Measurements from ENCODE around the gene PTPRG. TPM values are rescaled to one million over a fixed set of nuclear protein-coding genes. Genes with fewer than 3 reads are reported as not detected.

Gene PTPRG
- total and polyA plus RNA-seq, 2 donors (not counting 1 experiment from before 2014, with no cell fraction given): 67.0 to 97.9 TPM

DNA sequence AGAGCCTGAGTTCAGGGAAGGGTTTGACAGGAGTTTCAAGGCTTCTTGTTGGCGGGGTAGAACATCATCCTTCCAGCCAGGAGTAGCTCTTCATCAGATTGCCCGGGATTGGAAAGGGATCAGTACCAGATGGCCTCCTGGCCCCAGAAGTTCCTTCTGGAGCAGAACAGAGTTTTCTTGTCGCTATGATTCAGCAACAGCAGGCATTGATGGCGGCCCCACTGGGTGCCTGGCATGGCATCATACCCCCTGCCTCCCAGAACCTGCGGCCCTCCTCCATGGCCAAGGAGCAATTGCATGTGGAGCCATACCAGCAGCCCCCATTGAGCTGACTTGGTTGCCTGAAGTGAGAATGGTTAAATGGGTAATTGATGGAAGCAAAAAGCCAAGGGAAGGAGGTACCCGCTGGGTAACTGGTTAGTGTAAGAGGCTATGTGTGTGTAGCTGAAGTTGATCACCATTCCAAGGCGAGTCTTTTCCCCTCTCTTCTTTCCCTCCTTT, 305.6 kb downstream of the PTPRG start:
- no peak overlapping the region for H3K27ac ChIP-seq (ENCODE audit: insufficient read depth, low read length)
- no peak overlapping the region for H2AFZ ChIP-seq (ENCODE audit: low read length)
- H3K9ac ChIP-seq (ENCODE audit: insufficient read depth, low read length): no peak overlapping the region
- H3K4me2 ChIP-seq (ENCODE audit: extremely low read depth, insufficient read depth, low read length): no peak overlapping the region
- H3K27me3 ChIP-seq (ENCODE audit: control insufficient read depth, insufficient read depth, low read length): no peaks in the 10 kb centered on the region
- H3K4me1 ChIP-seq (ENCODE audit: control insufficient read depth, extremely low read depth, insufficient read depth, low read length): no peaks in the 10 kb centered on the region
- TF ChIP-seq EZH2 (IDR thresholded peaks at IDR 0.05; ENCODE audit: low read length, missing control alignments): no peak
- TF ChIP-seq, protein P1, sequence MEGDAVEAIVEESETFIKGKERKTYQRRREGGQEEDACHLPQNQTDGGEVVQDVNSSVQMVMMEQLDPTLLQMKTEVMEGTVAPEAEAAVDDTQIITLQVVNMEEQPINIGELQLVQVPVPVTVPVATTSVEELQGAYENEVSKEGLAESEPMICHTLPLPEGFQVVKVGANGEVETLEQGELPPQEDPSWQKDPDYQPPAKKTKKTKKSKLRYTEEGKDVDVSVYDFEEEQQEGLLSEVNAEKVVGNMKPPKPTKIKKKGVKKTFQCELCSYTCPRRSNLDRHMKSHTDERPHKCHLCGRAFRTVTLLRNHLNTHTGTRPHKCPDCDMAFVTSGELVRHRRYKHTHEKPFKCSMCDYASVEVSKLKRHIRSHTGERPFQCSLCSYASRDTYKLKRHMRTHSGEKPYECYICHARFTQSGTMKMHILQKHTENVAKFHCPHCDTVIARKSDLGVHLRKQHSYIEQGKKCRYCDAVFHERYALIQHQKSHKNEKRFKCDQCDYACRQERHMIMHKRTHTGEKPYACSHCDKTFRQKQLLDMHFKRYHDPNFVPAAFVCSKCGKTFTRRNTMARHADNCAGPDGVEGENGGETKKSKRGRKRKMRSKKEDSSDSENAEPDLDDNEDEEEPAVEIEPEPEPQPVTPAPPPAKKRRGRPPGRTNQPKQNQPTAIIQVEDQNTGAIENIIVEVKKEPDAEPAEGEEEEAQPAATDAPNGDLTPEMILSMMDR (conservative IDR thresholded peaks at IDR 0.05 in 1 of 2, IDR thresholded peaks at IDR 0.05 in 1 of 2; ENCODE audit: low read depth in 1 of 2, low read length in 2 of 2): no peak
- H3K9me3 ChIP-seq (ENCODE audit: control insufficient read depth, insufficient read depth, low read depth, low read length): no peaks in the 10 kb centered on the region
- H3K4me3 ChIP-seq (replicated peaks in 1 of 4; ENCODE audit: control extremely low read depth in 1 of 4, insufficient read depth in 1 of 4, low read depth in 3 of 4, low read length in 4 of 4): no peak overlapping the region
- H3K79me2 ChIP-seq (ENCODE audit: control insufficient read depth, insufficient read depth, low read length): no peaks in the 10 kb centered on the region
- no peaks in the 10 kb centered on the region for H3K36me3 ChIP-seq (ENCODE audit: control insufficient read depth, insufficient read depth, low read length)
- H4K20me1 ChIP-seq (ENCODE audit: control insufficient read depth, extremely low read depth, insufficient read depth, low read length): no peaks in the 10 kb centered on the region
- no peak for DNase-seq (ENCODE audit: low read depth in 2 of 2)

DNA sequence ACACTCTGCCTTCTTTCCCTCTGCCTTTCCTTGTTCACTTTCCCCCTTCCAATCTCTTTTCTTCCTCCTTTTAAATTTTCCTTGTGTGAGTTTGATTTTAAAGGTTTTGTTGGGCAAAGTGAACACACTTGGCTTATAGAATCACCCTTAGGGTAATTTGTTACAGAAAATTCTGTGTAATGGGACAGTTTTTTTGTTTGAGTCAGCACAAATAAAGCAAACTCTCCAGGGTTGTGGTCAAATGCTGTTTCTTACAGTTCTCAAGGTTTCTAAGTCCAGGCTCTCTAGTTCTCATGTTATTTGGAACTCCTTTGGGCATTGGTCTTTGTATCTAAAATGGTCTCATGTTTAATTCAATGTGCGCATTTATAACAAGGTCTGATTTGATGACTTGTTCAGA, 307.1 kb downstream of the PTPRG start:
- Histone ChIP-seq H3K79me2 (ENCODE audit: control insufficient read depth, insufficient read depth, low read length) (no peaks in the 10 kb centered on the region), H3K9ac (ENCODE audit: insufficient read depth, low read length) (no peak overlapping the region), H3K27ac (ENCODE audit: insufficient read depth, low read length) (no peak overlapping the region), H4K20me1 (ENCODE audit: control insufficient read depth, extremely low read depth, insufficient read depth, low read length) (no peaks in the 10 kb centered on the region), H3K36me3 (ENCODE audit: control insufficient read depth, insufficient read depth, low read length) (no peaks in the 10 kb centered on the region), H3K4me3 (replicated peaks in 1 of 4; ENCODE audit: control extremely low read depth in 1 of 4, insufficient read depth in 1 of 4, low read depth in 3 of 4, low read length in 4 of 4) (no peak overlapping the region), H3K4me2 (ENCODE audit: extremely low read depth, insufficient read depth, low read length) (no peak overlapping the region), H3K4me1 (ENCODE audit: control insufficient read depth, extremely low read depth, insufficient read depth, low read length) (no peaks in the 10 kb centered on the region), H2AFZ (ENCODE audit: low read length) (no peak overlapping the region), H3K9me3 (ENCODE audit: control insufficient read depth, insufficient read depth, low read depth, low read length) (no peaks in the 10 kb centered on the region), H3K27me3 (ENCODE audit: control insufficient read depth, insufficient read depth, low read length) (no peaks in the 10 kb centered on the region)
- no peak for TF ChIP-seq EZH2 (IDR thresholded peaks at IDR 0.05; ENCODE audit: low read length, missing control alignments)
- TF ChIP-seq, protein P1 (conservative IDR thresholded peaks at IDR 0.05 in 1 of 2, IDR thresholded peaks at IDR 0.05 in 1 of 2; ENCODE audit: low read depth in 1 of 2, low read length in 2 of 2): no peak
- DNase-seq (ENCODE audit: low read depth in 2 of 2): no peak

DNA sequence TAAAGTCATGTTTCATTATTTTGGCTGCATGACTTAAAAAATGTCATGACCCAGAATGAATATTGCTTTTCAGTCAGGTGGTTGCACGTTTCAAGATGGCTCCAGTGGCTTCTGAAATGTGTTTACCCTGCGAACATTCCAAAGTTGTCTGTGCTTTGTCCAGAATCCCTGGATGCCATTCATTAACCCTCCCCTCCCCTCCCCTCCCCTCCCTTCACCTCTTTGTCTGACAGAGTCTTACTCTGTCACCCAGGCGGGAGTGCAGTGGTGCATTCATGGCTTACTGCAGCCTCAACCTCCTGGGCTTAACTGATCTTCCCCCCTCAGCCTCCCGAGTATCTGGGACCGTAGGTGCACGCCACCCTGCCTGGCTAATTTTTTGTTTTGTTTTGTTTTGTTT, 308.0 kb downstream of the PTPRG start:
- Histone ChIP-seq H3K4me1 (ENCODE audit: control insufficient read depth, extremely low read depth, insufficient read depth, low read length) (no peaks in the 10 kb centered on the region), H3K36me3 (ENCODE audit: control insufficient read depth, insufficient read depth, low read length) (no peaks in the 10 kb centered on the region), H3K9me3 (ENCODE audit: control insufficient read depth, insufficient read depth, low read depth, low read length) (no peaks in the 10 kb centered on the region), H3K27ac (ENCODE audit: insufficient read depth, low read length) (no peak overlapping the region), H3K9ac (ENCODE audit: insufficient read depth, low read length) (no peak overlapping the region), H3K4me3 (replicated peaks in 1 of 4; ENCODE audit: control extremely low read depth in 1 of 4, insufficient read depth in 1 of 4, low read depth in 3 of 4, low read length in 4 of 4) (no peak overlapping the region), H4K20me1 (ENCODE audit: control insufficient read depth, extremely low read depth, insufficient read depth, low read length) (no peaks in the 10 kb centered on the region), H2AFZ (ENCODE audit: low read length) (no peak overlapping the region), H3K4me2 (ENCODE audit: extremely low read depth, insufficient read depth, low read length) (no peak overlapping the region), H3K27me3 (ENCODE audit: control insufficient read depth, insufficient read depth, low read length) (no peaks in the 10 kb centered on the region), H3K79me2 (ENCODE audit: control insufficient read depth, insufficient read depth, low read length) (no peaks in the 10 kb centered on the region)
- TF ChIP-seq EZH2 (IDR thresholded peaks at IDR 0.05; ENCODE audit: low read length, missing control alignments): no peak
- TF ChIP-seq, protein P1 (conservative IDR thresholded peaks at IDR 0.05 in 1 of 2, IDR thresholded peaks at IDR 0.05 in 1 of 2; ENCODE audit: low read depth in 1 of 2, low read length in 2 of 2): no peak
- DNase-seq (ENCODE audit: low read depth in 2 of 2): no peak
